Calu3 (cell line): ENCODE results near the gene CD81. TPM values are rescaled to one million over a fixed set of nuclear protein-coding genes. Genes with fewer than 3 reads are reported as not detected.

Experiments
- BruUV-seq: library from RNA; stranded (reverse); fragments of 400-500 nt; replicated peaks from 2 replicates; lab custom pipeline; 2021; lab: Mats Ljungman, UMichigan
- CTCF ChIA-PET: fragments of 300-600 bp; sonication (Branson Sonifier 250); formaldehyde crosslinking; loops from one replicate; lab custom pipeline; 2022; ENCODE audit warnings: antibody characterized with exemption; lab: Charles Lee
- DNase-seq: peaks from one replicate; pipeline ENCODE4 v3.0.0; 2022
- H3K27ac Mint-ChIP-seq: one replicate; pipeline ENCODE4 v1.8.0; 2022; ENCODE audit warnings: mixed read lengths; ENCODE audit not compliant: unreplicated experiment
- H3K27me3 Mint-ChIP-seq: one replicate; pipeline ENCODE4 v1.8.0; 2022; ENCODE audit warnings: mixed read lengths; ENCODE audit not compliant: unreplicated experiment
- H3K36me3 Mint-ChIP-seq: one replicate; pipeline ENCODE4 v1.8.0; 2022; ENCODE audit warnings: mild to moderate bottlenecking, moderate library complexity, mixed read lengths; ENCODE audit not compliant: insufficient read depth, unreplicated experiment
- H3K4me1 Mint-ChIP-seq: one replicate; pipeline ENCODE4 v1.8.0; 2022; ENCODE audit warnings: mild to moderate bottlenecking, low read depth, mixed read lengths; ENCODE audit not compliant: unreplicated experiment
- H3K4me3 Mint-ChIP-seq: one replicate; pipeline ENCODE4 v1.8.0; 2022; ENCODE audit warnings: mild to moderate bottlenecking, low read depth, moderate library complexity, mixed read lengths; ENCODE audit not compliant: unreplicated experiment
- H3K9me3 Mint-ChIP-seq: one replicate; pipeline ENCODE4 v1.8.0; 2022; ENCODE audit warnings: low read depth, mixed read lengths; ENCODE audit not compliant: unreplicated experiment
- CTCF ChIP-seq: fragments of 200-600 bp; IDR thresholded peaks from one replicate; pipeline ENCODE4 v1.8.0; 2022; ENCODE audit warnings: antibody characterized with exemption; ENCODE audit not compliant: unreplicated experiment
- intact Hi-C: fragments of 100-400 bp; cut with micrococcal nuclease; formaldehyde crosslinking; loops from one replicate; pipeline ENCODE4 v1.10.0; 2022; ENCODE audit not compliant: unreplicated experiment
- total RNA-seq: library from RNA; stranded (reverse); gene quantifications from 2 replicates; pipeline ENCODE4 v1.2.3, GENCODE V29; 2022

The CD81 gene
- total RNA-seq, 1 experiment from 2014 or later = 283 TPM

- Mint-ChIP-seq H3K36me3 (peaks cover 58% of the 10 kb centered on the region), H3K27me3 (peaks cover 7% of the 10 kb centered on the region), H3K4me3 (peak overlapping the region; percentile 98), H3K4me1 (no peaks in the 10 kb centered on the region), H3K9me3 (no peaks in the 10 kb centered on the region), H3K27ac (no peak overlapping the region)
- no peak for DNase-seq
- BruUV-seq = no TSS peak
- no peak for TF ChIP-seq CTCF
- CTCF ChIA-PET = no interaction called here
- intact Hi-C loops = no loop called here
Observed at GRCh38 chr11:2402106-2402505, 25.0 kb downstream of the CD81 start.

DNA sequence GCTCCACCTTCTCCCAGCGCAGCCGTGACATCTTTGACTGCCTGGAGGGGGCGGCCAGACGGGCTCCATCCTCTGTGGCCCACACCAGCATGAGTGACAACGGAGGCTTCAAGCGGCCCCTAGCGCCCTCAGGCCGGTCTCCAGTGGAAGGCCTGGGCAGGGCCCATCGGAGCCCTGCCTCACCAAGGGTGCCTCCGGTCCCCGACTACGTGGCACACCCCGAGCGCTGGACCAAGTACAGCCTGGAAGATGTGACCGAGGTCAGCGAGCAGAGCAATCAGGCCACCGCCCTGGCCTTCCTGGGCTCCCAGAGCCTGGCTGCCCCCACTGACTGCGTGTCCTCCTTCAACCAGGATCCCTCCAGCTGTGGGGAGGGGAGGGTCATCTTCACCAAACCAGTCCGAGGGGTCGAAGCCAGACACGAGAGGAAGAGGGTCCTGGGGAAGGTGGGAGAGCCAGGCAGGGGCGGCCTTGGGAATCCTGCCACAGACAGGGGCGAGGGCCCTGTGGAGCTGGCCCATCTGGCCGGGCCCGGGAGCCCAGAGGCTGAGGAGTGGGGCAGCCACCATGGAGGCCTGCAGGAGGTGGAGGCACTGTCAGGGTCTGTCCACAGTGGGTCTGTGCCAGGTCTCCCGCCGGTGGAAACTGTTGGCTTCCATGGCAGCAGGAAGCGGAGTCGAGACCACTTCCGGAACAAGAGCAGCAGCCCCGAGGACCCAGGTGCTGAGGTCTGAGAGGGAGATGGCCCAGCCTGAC lies 26.0 kb downstream of the CD81 start:
- Mint-ChIP-seq H3K4me1 (no peaks in the 10 kb centered on the region), H3K4me3 (peak overlapping the region; percentile 9), H3K9me3 (no peaks in the 10 kb centered on the region), H3K27ac (no peak overlapping the region), H3K36me3 (peaks cover 58% of the 10 kb centered on the region), H3K27me3 (peaks cover 16% of the 10 kb centered on the region)
- CTCF ChIA-PET = interaction anchor here (0.6 kb wide), 1 partner anchor 98 kb away, joined by 3 read pairs; no protein-coding TSS in a partner anchor
- BruUV-seq = no TSS peak
- TF ChIP-seq CTCF = no peak
- no peak for DNase-seq
- intact Hi-C loops = no loop called here

GRCh38 chr11:2404735-2405196 lies 27.7 kb downstream of the CD81 start:
- CTCF ChIA-PET = no interaction called here
- no peak overlapping the region for H3K27ac Mint-ChIP-seq
- H3K36me3 Mint-ChIP-seq = peaks cover 49% of the 10 kb centered on the region

GRCh38 chr11:2406451-2406850 lies 29.3 kb downstream of the CD81 start:
- CTCF ChIA-PET = no interaction called here
- peaks cover 32% of the 10 kb centered on the region for H3K36me3 Mint-ChIP-seq
- H3K4me3 Mint-ChIP-seq = no peak overlapping the region
- H3K27me3 Mint-ChIP-seq = peaks cover 43% of the 10 kb centered on the region
- DNase-seq = no peak
- no peaks in the 10 kb centered on the region for H3K9me3 Mint-ChIP-seq
- TF ChIP-seq CTCF = no peak
- BruUV-seq = no TSS peak
- H3K4me1 Mint-ChIP-seq = no peaks in the 10 kb centered on the region
- intact Hi-C loops = no loop called here
- H3K27ac Mint-ChIP-seq = no peak overlapping the region

More at GRCh38 chr11:2404735-2405196, 27.7 kb downstream of the CD81 start:
- no TSS peak for BruUV-seq
- intact Hi-C loops = no loop called here
- TF ChIP-seq CTCF = no peak
- Mint-ChIP-seq H3K9me3 (no peaks in the 10 kb centered on the region), H3K4me1 (no peaks in the 10 kb centered on the region), H3K27me3 (peaks cover 32% of the 10 kb centered on the region), H3K4me3 (no peak overlapping the region)
- no peak for DNase-seq
